Large intestine (tissue), 3 donors: ENCODE results near the gene LIFR. TPM values are rescaled to one million over a fixed set of nuclear protein-coding genes. Genes with fewer than 3 reads are reported as not detected.

ENCODE experiments used
- DNase-seq, 2 donors: peaks; one replicate each; pipeline versions ENCODE4 v3.0.0 to v3.0.0-alpha.2; 2013
- H3K27ac ChIP-seq: one replicate; pipeline ENCODE4 v1.5.1; 2013; ENCODE audit warnings: low read length
- H3K27me3 ChIP-seq: 2 replicates; pipeline ENCODE4 v1.6.1; 2013; ENCODE audit warnings: low read length; ENCODE audit not compliant: control insufficient read depth, insufficient read depth
- H3K36me3 ChIP-seq: 2 replicates; pipeline ENCODE4 v1.6.1; 2013; ENCODE audit warnings: low read length; ENCODE audit not compliant: control insufficient read depth, insufficient read depth
- H3K4me1 ChIP-seq: one replicate; pipeline ENCODE4 v1.6.1; 2013; ENCODE audit warnings: low read length; ENCODE audit not compliant: control insufficient read depth, insufficient read depth
- H3K4me3 ChIP-seq: one replicate; pipeline ENCODE4 v1.5.1; 2013; ENCODE audit warnings: low read length
- H3K9me3 ChIP-seq: one replicate; pipeline ENCODE4 v1.6.1; 2013; ENCODE audit warnings: mild to moderate bottlenecking, low read depth, low read length, moderate library complexity; ENCODE audit not compliant: control insufficient read depth
- WGBS: methylation state at CpG from one replicate; pipeline ENCODE4 v1.1.5; 2013; ENCODE audit warnings: low lambda C conversion rate; ENCODE audit not compliant: insufficient coverage; 5-methylcytosine and 5-hydroxymethylcytosine counted together
- polyA plus RNA-seq: library from polyadenylated mRNA; unstranded; fragments of 120-200 nt; gene quantifications from one replicate; pipeline ENCODE4 v1.2.1, GENCODE V29; 2013

Gene LIFR
- polyA plus RNA-seq, 1 donor: 23.8 TPM

DNA sequence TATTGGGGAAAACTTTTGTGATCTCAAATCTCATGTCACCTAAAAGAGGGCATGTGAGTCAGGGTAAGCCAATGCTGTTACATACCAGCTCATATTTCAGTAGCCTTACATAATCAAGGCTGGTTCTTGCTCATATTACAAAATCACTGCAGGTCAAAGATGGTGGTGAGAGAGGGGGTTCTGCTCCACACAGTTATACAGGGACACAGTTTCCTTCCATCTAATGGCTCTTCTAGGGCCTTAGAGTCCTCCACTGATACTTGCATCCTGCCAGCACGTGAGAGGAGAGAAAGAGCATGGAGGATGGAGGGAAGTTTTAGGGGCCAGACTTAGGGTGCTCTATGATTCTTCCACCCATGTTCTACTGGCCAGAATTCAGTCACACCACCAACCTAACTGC is 130.0 kb downstream of the LIFR start:
- no peaks in the 10 kb centered on the region for H3K9me3 ChIP-seq
- WGBS: no CpG with 5 or more reads among the region's 1 CpG
- no peaks in the 10 kb centered on the region for H3K36me3 ChIP-seq
- H3K4me1 ChIP-seq: no peaks in the 10 kb centered on the region
- H3K27ac ChIP-seq: no peak overlapping the region
- peaks cover 19% of the 10 kb centered on the region for H3K27me3 ChIP-seq
- no peak overlapping the region for H3K4me3 ChIP-seq
- DNase-seq: no peak
